H1 (cell line): ENCODE measurements around the gene C22orf39. TPM values are rescaled to one million over a fixed set of nuclear protein-coding genes. Genes with fewer than 3 reads are reported as not detected.
A peak's percentile ranks its signal among the peaks of the same experiment; 100 is the strongest.

ENCODE experiments used
- CTCF ChIA-PET: fragments of 300-600 bp; sonication (Branson Sonifier 250); formaldehyde crosslinking; loops from one replicate; lab custom pipeline; 2021; ENCODE audit not compliant: partially characterized antibody; lab: Charles Lee
- POLR2A ChIA-PET: fragments of 300-600 bp; sonication (Branson Sonifier 250); formaldehyde crosslinking; loops from one replicate; lab custom pipeline; 2021; ENCODE audit warnings: inconsistent platforms; ENCODE audit not compliant: partially characterized antibody; lab: Charles Lee
- DNase-seq, 2 experiments: peaks; one replicate each; pipeline versions ENCODE4 v3.0.0 to v3.0.0-alpha.2; 2010 to 2022; ENCODE audit warnings: low spot score in 2 of 2, low read depth in 1 of 2, mixed read lengths in 1 of 2
- FAIRE-seq: peaks from 2 replicates; lab custom pipeline; 2011; peaks lifted over from hg19 to GRCh38; lab: Jason Lieb, UNC
- H2AFZ ChIP-seq: 2 replicates; pipeline ENCODE4 v1.8.1; 2012; ENCODE audit warnings: low read length, inconsistent platforms
- H2AK5ac ChIP-seq: 2 replicates; pipeline ENCODE4 v1.6.1; 2013; ENCODE audit warnings: low read depth, low read length
- H2BK120ac ChIP-seq: replicated peaks from 2 replicates; pipeline ENCODE3; 2013; ENCODE audit warnings: low read depth, low read length, inconsistent platforms
- H2BK12ac ChIP-seq: 2 replicates; pipeline ENCODE4 v1.6.1; 2013; ENCODE audit warnings: low read depth, low read length
- H2BK15ac ChIP-seq: 2 replicates; pipeline ENCODE4 v1.6.1; 2013; ENCODE audit warnings: low read length
- H2BK20ac ChIP-seq: 2 replicates; pipeline ENCODE4 v1.6.1; 2013; ENCODE audit warnings: low read length
- H2BK5ac ChIP-seq: 2 replicates; pipeline ENCODE4 v1.6.1; 2013; ENCODE audit warnings: low read depth, low read length
- H3K14ac ChIP-seq: 2 replicates; pipeline ENCODE4 v1.6.1; 2013; ENCODE audit warnings: inconsistent platforms; ENCODE audit not compliant: insufficient read length
- H3K18ac ChIP-seq: 2 replicates; pipeline ENCODE4 v1.6.1; 2013; ENCODE audit warnings: low read length; ENCODE audit errors: extremely low read depth
- H3K23ac ChIP-seq: 2 replicates; pipeline ENCODE4 v1.6.1; 2013; ENCODE audit warnings: inconsistent platforms; ENCODE audit not compliant: insufficient read length
- H3K23me2 ChIP-seq: 2 replicates; pipeline ENCODE4 v1.6.1; 2013; ENCODE audit warnings: low read depth, low read length
- H3K27ac ChIP-seq: 2 replicates; pipeline ENCODE4 v1.6.1; 2011; ENCODE audit warnings: low read depth, low read length, inconsistent platforms
- H3K27me3 ChIP-seq, 4 experiments: replicated peaks in 1 of 4; 1 replicate in 1 of 4; 2 replicates in 3 of 4; pipeline versions ENCODE4 v1.6.1 to v1.8.1; 2011 to 2013; ENCODE audit warnings: low read length in 3 of 4, mild to moderate bottlenecking in 3 of 4, inconsistent platforms in 2 of 4, mixed read lengths in 2 of 4, moderate library complexity in 1 of 4; ENCODE audit not compliant: control insufficient read depth in 3 of 4, insufficient read depth in 3 of 4; ENCODE audit errors: extremely low read depth in 1 of 4
- H3K36me3 ChIP-seq, 4 experiments: 2 replicates each; pipeline versions ENCODE4 v1.6.1 to v1.8.1; 2011 to 2013; ENCODE audit warnings: mild to moderate bottlenecking in 4 of 4, low read length in 3 of 4, moderate library complexity in 2 of 4, control low read depth in 1 of 4, inconsistent platforms in 1 of 4; ENCODE audit not compliant: insufficient read depth in 4 of 4, control insufficient read depth in 2 of 4
- H3K4ac ChIP-seq: replicated peaks from 2 replicates; pipeline ENCODE3; 2013; ENCODE audit warnings: low read length, low read depth, mixed read lengths, inconsistent platforms; ENCODE audit not compliant: insufficient read length
- H3K4me1 ChIP-seq, 4 experiments: replicated peaks in 1 of 4; 1 replicate in 1 of 4; 2 replicates in 3 of 4; pipeline versions ENCODE4 v1.6.1 to v1.8.1; 2011 to 2013; ENCODE audit warnings: low read length in 3 of 4, inconsistent platforms in 2 of 4, mixed read lengths in 1 of 4; ENCODE audit not compliant: insufficient read depth in 4 of 4, control insufficient read depth in 3 of 4
- H3K4me2 ChIP-seq, 2 experiments: 2 replicates each; pipeline versions ENCODE4 v1.6.1 to v1.8.1; 2011 to 2013; ENCODE audit warnings: low read depth in 2 of 2, low read length in 2 of 2, control low read depth in 1 of 2, inconsistent platforms in 1 of 2, mild to moderate bottlenecking in 1 of 2; ENCODE audit not compliant: insufficient read depth in 1 of 2
- H3K4me3 ChIP-seq, 4 experiments: fragments of 200-600, 300-600 bp in 1 of 4; sonication (generic), shearing (Covaris generic), sonication (Bioruptor Twin) in 1 of 4; 2 replicates each; pipeline versions ENCODE4 v1.5.1 to v1.8.1; 2011 to 2016; ENCODE audit warnings: low read length in 4 of 4, low read depth in 3 of 4, control low read depth in 2 of 4, inconsistent platforms in 2 of 4, mild to moderate bottlenecking in 2 of 4, mixed read lengths in 1 of 4, moderate library complexity in 1 of 4; ENCODE audit not compliant: insufficient read depth in 2 of 4; ENCODE audit errors: extremely low read depth in 1 of 4
- H3K56ac ChIP-seq: replicated peaks from 2 replicates; pipeline ENCODE3; 2013; ENCODE audit warnings: low read depth, mild to moderate bottlenecking, mixed read lengths, low read length, inconsistent platforms; ENCODE audit not compliant: insufficient read length
- H3K79me1 ChIP-seq: 2 replicates; pipeline ENCODE4 v1.6.1; 2013; ENCODE audit warnings: low read depth, low read length, control low read depth
- H3K79me2 ChIP-seq, 2 experiments: 2 replicates each; pipeline versions ENCODE4 v1.6.1 to v1.8.1; 2012 to 2013; ENCODE audit warnings: low read length in 2 of 2, mild to moderate bottlenecking in 2 of 2, inconsistent platforms in 1 of 2; ENCODE audit not compliant: insufficient read depth in 2 of 2, control insufficient read depth in 1 of 2
- H3K9ac ChIP-seq, 4 experiments: replicated peaks in 1 of 4; 1 replicate in 1 of 4; 2 replicates in 3 of 4; pipeline versions ENCODE4 v1.6.1 to v1.8.1; 2011 to 2013; ENCODE audit warnings: low read depth in 3 of 4, low read length in 3 of 4, control low read depth in 2 of 4, mild to moderate bottlenecking in 2 of 4, moderate library complexity in 2 of 4, inconsistent platforms in 1 of 4; ENCODE audit errors: extremely low read depth in 1 of 4
- H3K9me3 ChIP-seq, 2 experiments: 2 replicates each; pipeline versions ENCODE4 v1.6.1 to v1.8.1; 2012 to 2013; ENCODE audit warnings: mild to moderate bottlenecking in 2 of 2, moderate library complexity in 2 of 2, control low read depth in 1 of 2, inconsistent platforms in 1 of 2, low read depth in 1 of 2, low read length in 1 of 2, mixed read lengths in 1 of 2; ENCODE audit not compliant: insufficient read depth in 2 of 2
- H4K20me1 ChIP-seq, 2 experiments: replicated peaks in 1 of 2; 2 replicates each; pipeline versions ENCODE3 to v1.8.1; 2011 to 2013; ENCODE audit warnings: inconsistent platforms in 2 of 2, low read length in 2 of 2, mild to moderate bottlenecking in 1 of 2; ENCODE audit not compliant: insufficient read depth in 2 of 2, control insufficient read depth in 1 of 2
- H4K5ac ChIP-seq: 2 replicates; pipeline ENCODE4 v1.6.1; 2013; ENCODE audit warnings: low read length, low read depth, mixed read lengths, inconsistent platforms; ENCODE audit not compliant: insufficient read length
- H4K8ac ChIP-seq: 2 replicates; pipeline ENCODE4 v1.8.0; 2013; ENCODE audit warnings: mild to moderate bottlenecking, moderate library complexity, low read length, inconsistent platforms; ENCODE audit not compliant: insufficient read depth; ENCODE audit errors: extremely low read depth
- H4K91ac ChIP-seq: replicated peaks from 2 replicates; pipeline ENCODE3; 2013; ENCODE audit warnings: low read length, mixed read lengths, inconsistent platforms; ENCODE audit not compliant: insufficient read length
- ASH2L ChIP-seq: fragments of 200-600, 300-600 bp; sonication (generic); IDR thresholded peaks from one replicate; pipeline ENCODE4 v1.7.1; 2017; ENCODE audit warnings: low read length
- HDAC2 ChIP-seq, 2 experiments: fragments of 300-600 bp in 1 of 2; sonication (generic) in 1 of 2; IDR thresholded peaks; 2 replicates each; pipeline ENCODE4 v1.6.1; 2011 to 2012; ENCODE audit warnings: low read depth in 2 of 2, low read length in 2 of 2, mild to moderate bottlenecking in 2 of 2, moderate library complexity in 2 of 2, borderline replicate concordance in 1 of 2, inconsistent platforms in 1 of 2
- KDM5A ChIP-seq: fragments of 200-600 bp; IDR thresholded peaks from 2 replicates; pipeline ENCODE4 v1.7.1; 2012; ENCODE audit warnings: mild to moderate bottlenecking, low read length, inconsistent platforms, mixed read lengths
- POLR2A ChIP-seq, 2 experiments: IDR thresholded peaks; 1 replicate in 1 of 2; 2 replicates in 1 of 2; pipeline ENCODE4 v1.6.1; 2011; ENCODE audit warnings: low read depth in 2 of 2, low read length in 2 of 2, mild to moderate bottlenecking in 2 of 2; ENCODE audit errors: control extremely low read depth in 1 of 2
- RAD21 ChIP-seq, 2 experiments: IDR thresholded peaks in 1 of 2; conservative IDR thresholded peaks in 1 of 2; 2 replicates each; pipeline ENCODE4 v1.6.1; 2011; ENCODE audit warnings: low read depth in 2 of 2, low read length in 2 of 2, improper control_type of control experiment in 1 of 2, inconsistent platforms in 1 of 2, mild to moderate bottlenecking in 1 of 2, moderate library complexity in 1 of 2
- TBP ChIP-seq: IDR thresholded peaks from 2 replicates; pipeline ENCODE4 v1.6.1; 2011; ENCODE audit warnings: low read depth, low read length, improper control_type of control experiment
- YY1 ChIP-seq: IDR thresholded peaks from 2 replicates; pipeline ENCODE4 v1.6.1; 2011; ENCODE audit warnings: low read depth, mild to moderate bottlenecking, low read length
- whole genome bisulfite sequencing, 2 experiments: shearing (Covaris generic) in 1 of 2; methylation state at CpG; one replicate each; pipeline versions ENCODE4 v1.1.6 to v1.1.7; 2013 to 2015; ENCODE audit warnings: low lambda C conversion rate in 2 of 2, mixed read lengths in 2 of 2, inconsistent platforms in 1 of 2, low coverage in 1 of 2, missing lambda C conversion rate in 1 of 2; ENCODE audit not compliant: insufficient replicate concordance in 2 of 2, insufficient coverage in 1 of 2, insufficient read length in 1 of 2; ENCODE audit errors: extremely low coverage in 1 of 2, missing lambda C conversion rate in 1 of 2; 5-methylcytosine and 5-hydroxymethylcytosine counted together
- long read RNA-seq, 2 experiments: library from RNA in 1 of 2; library from capped mRNA in 1 of 2; stranded (forward); transcript quantifications; one replicate each; pipeline ENCODE4 v2.0.0, GENCODE V29; 2021; ENCODE audit warnings: inconsistent platforms in 1 of 2
- polyA minus RNA-seq, 3 experiments: library from RNA; depleted of rRNA, polyadenylated mRNA; stranded (reverse); fragments of >200 nt; gene quantifications; 1 replicate in 2 of 3; 2 replicates in 1 of 3; pipeline ENCODE4 v1.2.3, GENCODE V29; 2011
- polyA plus RNA-seq, 7 experiments: library from polyadenylated mRNA; depleted of rRNA in 3 of 7; stranded (reverse) in 5 of 7; unstranded in 2 of 7; fragments of >200 nt in 5 of 7; fragments of 200-250 nt in 2 of 7; gene quantifications; 1 replicate in 5 of 7; 2 replicates in 1 of 7; 4 replicates in 1 of 7; pipeline versions ENCODE4 v1.2.1 to v1.2.3, GENCODE V29; 2011 to 2013; ENCODE audit warnings: missing spikeins in 2 of 7, mixed read lengths in 2 of 7
- total RNA-seq: library from RNA; stranded (reverse); fragmentation: NEBNext Ultra II Directional; extraction: Animal tissue kit (Norgen Biotek cat#: 25700); gene quantifications from 2 replicates; pipeline ENCODE4 v1.2.1, GENCODE V29; 2021

C22orf39 gene, protein sequence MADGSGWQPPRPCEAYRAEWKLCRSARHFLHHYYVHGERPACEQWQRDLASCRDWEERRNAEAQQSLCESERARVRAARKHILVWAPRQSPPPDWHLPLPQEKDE
- 22.7 and 28.2 TPM in 2 replicates for total RNA-seq
- 27.7 and 30.1 TPM in 2 replicates for polyA plus RNA-seq (2011; rRNA removed)
- polyA plus RNA-seq (2011; cell fraction: cytosol; rRNA removed): 30.9 TPM
- polyA plus RNA-seq (2011; cell fraction: nucleus; rRNA removed): 25.1 TPM
- 25.3 to 29.0 TPM (median 26.2 TPM) in 4 replicates for polyA plus RNA-seq (2012, experiment 1 of 2)
- 15.9 TPM for polyA plus RNA-seq (2012, experiment 2 of 2)
- 23.5 TPM for polyA plus RNA-seq (2013, experiment 1 of 2)
- 23.6 TPM for polyA plus RNA-seq (2013, experiment 2 of 2)
- 46.6 and 48.7 TPM in 2 replicates for polyA minus RNA-seq (2011; rRNA and poly(A)+ RNA removed)
- polyA minus RNA-seq (2011; cell fraction: cytosol; rRNA and poly(A)+ RNA removed): 12.1 TPM
- 28.4 TPM for polyA minus RNA-seq (2011; cell fraction: nucleus; rRNA and poly(A)+ RNA removed)
- long read RNA-seq, experiment 1, transcript C22orf39-203 (3 exons, 1,005 nt): major isoform, 9 of 28 reads
- long read RNA-seq, experiment 1, partial matches to known transcripts: 15 of 28 reads
- long read RNA-seq, experiment 1, other reads (novel, unspliced or antisense): 4 of 28 reads
- long read RNA-seq, experiment 2, partial matches to known transcripts: 1 of 7 reads
- long read RNA-seq, experiment 2, other reads (novel, unspliced or antisense): 6 of 7 reads

DNA sequence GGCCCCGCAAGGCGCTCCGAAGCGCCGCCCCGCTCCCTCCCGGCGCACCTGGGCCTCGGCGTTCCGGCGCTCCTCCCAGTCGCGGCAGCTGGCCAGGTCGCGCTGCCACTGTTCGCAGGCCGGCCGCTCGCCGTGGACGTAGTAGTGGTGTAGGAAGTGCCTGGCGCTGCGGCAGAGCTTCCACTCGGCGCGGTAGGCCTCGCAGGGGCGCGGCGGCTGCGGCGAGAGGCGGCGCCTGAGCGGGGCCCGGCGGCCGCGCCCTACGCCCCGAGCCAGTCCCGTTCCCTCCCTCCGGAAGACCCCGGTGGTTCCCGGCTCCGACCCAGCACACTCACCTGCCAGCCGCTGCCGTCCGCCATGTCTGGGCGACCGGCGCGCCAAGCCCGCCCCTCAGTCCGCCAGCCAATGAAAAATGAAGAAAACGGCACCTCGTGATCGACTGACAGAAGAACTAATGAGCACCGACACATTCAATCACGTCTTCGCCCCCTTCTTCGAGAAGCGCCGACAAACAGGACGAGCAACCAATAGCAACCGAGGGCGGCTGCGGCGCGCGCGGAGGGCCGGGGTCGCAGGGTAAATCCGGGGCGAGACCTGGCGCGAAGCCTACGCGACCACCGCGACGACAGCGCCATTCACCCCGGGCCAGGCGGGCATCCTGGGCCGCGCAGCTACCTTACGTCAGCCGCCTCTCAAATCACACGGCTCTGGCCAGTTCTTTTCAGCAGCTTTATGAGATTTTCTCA, at the start of gene C22orf39:
C22orf39 (minus strand) TSS at position 382 of the 746 bp plus-strand sequence; CDS start at position 359, 23 bp downstream.
- Histone ChIP-seq H2AK5ac (peak within 1 kb of the TSS; percentile 20; the same call in 1 of the 2 replicates), H3K79me1 (peaks cover 7% of the 10 kb centered on the region; the same call in 1 of the 2 replicates), H3K56ac (peak within 1 kb of the TSS; percentile 83), H3K4me3 (peak within 1 kb of the TSS; percentile 81 to 96 (median 92)), H3K4ac (peak within 1 kb of the TSS; percentile 96), H3K27me3 (no peaks in the 10 kb centered on the region; a peak in 2 of 7 replicates), H3K23ac (no peak within 1 kb of the TSS), H3K27ac (peak within 1 kb of the TSS; percentile 90), H2BK5ac (peak within 1 kb of the TSS; percentile 90), H3K9ac (peak within 1 kb of the TSS; percentile 88 to 99 (median 96)), H3K4me1 (peaks cover 0 to 8% (median 3%) of the 10 kb centered on the region in 4 experiments; a peak in 2 of 7 replicates), H4K91ac (peak within 1 kb of the TSS; percentile 63), H4K8ac (peak within 1 kb of the TSS; percentile 94; the same call in 1 of the 2 replicates), H3K9me3 (no peaks in the 10 kb centered on the region), H4K5ac (peak within 1 kb of the TSS; percentile 65), H3K18ac (peak within 1 kb of the TSS; percentile 76), H3K23me2 (peaks cover 7% of the 10 kb centered on the region; the same call in 1 of the 2 replicates), H3K79me2 (peaks cover 3 to 32% of the 10 kb centered on the region in 2 experiments; a peak in 3 of 4 replicates), H2BK120ac (peak within 1 kb of the TSS; percentile 76), H3K36me3 (peaks cover 6 to 18% (median 12%) of the 10 kb centered on the region in 4 experiments; a peak in 7 of 8 replicates), H2BK15ac (peak within 1 kb of the TSS; percentile 32), H2AFZ (peak within 1 kb of the TSS; percentile 98), H2BK12ac (peak within 1 kb of the TSS; percentile 82; the same call in 1 of the 2 replicates), H4K20me1 (peaks cover 18 to 34% of the 10 kb centered on the region in 2 experiments), H3K14ac (peak within 1 kb of the TSS; percentile 99), H3K4me2 (peak within 1 kb of the TSS; percentile 85 to 99), H2BK20ac (no peak within 1 kb of the TSS)
- CTCF ChIA-PET: interaction anchor here (0.6 to 1.8 kb wide), 3 partner anchors 27 to 182 kb away, joined by 3 to 4 read pairs (median 3); no protein-coding TSS in a partner anchor
- POLR2A ChIA-PET: interaction anchor here (0.9 to 6.7 kb wide), 20 partner anchors 8 to 325 kb away, joined by 3 to 127 read pairs (median 4); partner anchors contain the start of genes CDC45, CLTCL1, DGCR2 and HIRA
- FAIRE-seq: no peak
- peak; percentile 79 to 92 for DNase-seq
- WGBS, 2 experiments: 1% methylated on average over 65 of the region's 92 CpGs; no CpG with 5 or more reads in 1 of the 2 experiments
- TF ChIP-seq YY1 (peak; percentile 92), POLR2A (IDR thresholded peaks at IDR 0.05; ENCODE audit: control extremely low read depth in 1 of 2, low read depth in 2 of 2, low read length in 2 of 2) (peak; percentile 77 to 87), TBP (peak; percentile 48; the same call in 1 of the 2 replicates), HDAC2 (IDR thresholded peaks at IDR 0.05; ENCODE audit: borderline replicate concordance in 1 of 2, low read depth in 2 of 2, low read length in 2 of 2) (no peak), ASH2L (peak; percentile 51), KDM5A (peak; percentile 48; the same call in 1 of the 2 replicates), RAD21 (IDR thresholded peaks at IDR 0.05 in 1 of 2, conservative IDR thresholded peaks at IDR 0.05 in 1 of 2; ENCODE audit: low read depth in 2 of 2, low read length in 2 of 2) (no peak)
